RWPE2 (cell line): ENCODE results near the gene PLCL1.

Experiments used
- ATAC-seq: fragments of 200-7000 bp; cut with Tn5 transposase; 3 replicates; pipeline ENCODE4 v1.9.1; 2021; ENCODE audit warnings: low read depth
- DNase-seq: peaks from one replicate; pipeline ENCODE4 v3.0.0-alpha.2; 2020; ENCODE audit warnings: low spot score
- H3K27ac ChIP-seq: fragments of 450-650 bp; 2 replicates; pipeline ENCODE4 v1.5.1; 2017; ENCODE audit warnings: mild to moderate bottlenecking; ENCODE audit not compliant: poor library complexity, severe bottlenecking
- H3K27me3 ChIP-seq: fragments of 250-450 bp; sonication (Bioruptor Pico); 2 replicates; pipeline ENCODE4 v1.5.1; 2021; ENCODE audit warnings: mild to moderate bottlenecking, moderate library complexity; ENCODE audit not compliant: insufficient read depth, poor library complexity, severe bottlenecking
- H3K36me3 ChIP-seq: fragments of 250-450 bp; sonication (Bioruptor Pico); 2 replicates; pipeline ENCODE4 v1.5.1; 2020; ENCODE audit warnings: low read depth, mild to moderate bottlenecking, moderate library complexity
- H3K4me1 ChIP-seq: fragments of 250-450 bp; sonication (Bioruptor Pico); 2 replicates; pipeline ENCODE4 v1.5.1; 2021; ENCODE audit warnings: mild to moderate bottlenecking, moderate library complexity; ENCODE audit not compliant: insufficient read depth, poor library complexity, severe bottlenecking
- H3K4me3 ChIP-seq: fragments of 250-450 bp; sonication (Bioruptor Pico); 2 replicates; pipeline ENCODE4 v1.5.1; 2021; ENCODE audit warnings: mild to moderate bottlenecking, moderate library complexity; ENCODE audit not compliant: severe bottlenecking
- H3K9me3 ChIP-seq: fragments of 250-450 bp; sonication (Bioruptor Pico); 2 replicates; pipeline ENCODE4 v1.5.1; 2021; ENCODE audit warnings: mild to moderate bottlenecking, moderate library complexity; ENCODE audit not compliant: severe bottlenecking
- CTCF ChIP-seq: fragments of 450-650 bp; IDR thresholded peaks from one replicate; pipeline ENCODE4 v1.5.1; 2017; ENCODE audit warnings: mild to moderate bottlenecking, moderate library complexity; ENCODE audit not compliant: poor library complexity, severe bottlenecking

Gene PLCL1

GRCh38 chr2:198168651-198169050 is 364.3 kb downstream of the PLCL1 start:
- ATAC-seq = no peak
- Histone ChIP-seq H3K36me3 (no peaks in the 10 kb centered on the region), H3K4me1 (no peaks in the 10 kb centered on the region), H3K9me3 (no peaks in the 10 kb centered on the region), H3K27me3 (no peaks in the 10 kb centered on the region), H3K27ac (no peak overlapping the region), H3K4me3 (no peak overlapping the region)
- no peak for DNase-seq
- no peak for TF ChIP-seq CTCF

GRCh38 chr2:198173242-198173641 is 368.8 kb downstream of the PLCL1 start:
- no peak for TF ChIP-seq CTCF
- ATAC-seq = no peak
- Histone ChIP-seq H3K4me3 (no peak overlapping the region), H3K9me3 (no peaks in the 10 kb centered on the region), H3K36me3 (no peaks in the 10 kb centered on the region), H3K4me1 (no peaks in the 10 kb centered on the region), H3K27ac (no peak overlapping the region), H3K27me3 (no peaks in the 10 kb centered on the region)
- DNase-seq = no peak

GRCh38 chr2:198173864-198174263 is 369.5 kb downstream of the PLCL1 start:
- Histone ChIP-seq H3K9me3 (no peaks in the 10 kb centered on the region), H3K27ac (no peak overlapping the region), H3K27me3 (no peaks in the 10 kb centered on the region), H3K36me3 (no peaks in the 10 kb centered on the region), H3K4me1 (no peaks in the 10 kb centered on the region), H3K4me3 (no peak overlapping the region)
- DNase-seq (no peak), ATAC-seq (no peak)
- TF ChIP-seq CTCF = no peak

GRCh38 chr2:198175271-198175670 is 370.9 kb downstream of the PLCL1 start:
- no peak for TF ChIP-seq CTCF
- Histone ChIP-seq H3K9me3 (no peaks in the 10 kb centered on the region), H3K36me3 (no peaks in the 10 kb centered on the region), H3K4me3 (no peak overlapping the region), H3K27ac (no peak overlapping the region), H3K4me1 (no peaks in the 10 kb centered on the region), H3K27me3 (no peaks in the 10 kb centered on the region)
- ATAC-seq = no peak
- no peak for DNase-seq

- Histone ChIP-seq H3K36me3 (no peaks in the 10 kb centered on the region), H3K4me3 (no peak overlapping the region), H3K27me3 (no peaks in the 10 kb centered on the region), H3K4me1 (no peaks in the 10 kb centered on the region), H3K9me3 (no peaks in the 10 kb centered on the region), H3K27ac (no peak overlapping the region)
- no peak for TF ChIP-seq CTCF
- ATAC-seq (no peak), DNase-seq (no peak)
Observed at GRCh38 chr2:198177040-198177439, 372.6 kb downstream of the PLCL1 start.
